ENCODE results near the gene RANBP17. TPM values are rescaled to one million over a fixed set of nuclear protein-coding genes. Genes with fewer than 3 reads are reported as not detected.

The RANBP17 gene
- total and polyA plus RNA-seq, 9 of the 15 experiments (the other 6 are each of a cell fraction or from before 2014, with no cell fraction given), result not detected

- no peaks in the 10 kb centered on the region for H3K27me3 ChIP-seq (ENCODE audit: control insufficient read depth in 2 of 2, insufficient read depth in 2 of 2, low read length in 2 of 2)
- whole genome bisulfite sequencing (ENCODE audit: insufficient coverage, low coverage, missing lambda C conversion rate), result 0% methylated on average over 5 of the region's 5 CpGs
- intact Hi-C loops (cut with micrococcal nuclease) (no loop called here), in situ Hi-C loops (cut with MboI) (no loop called here)
- H4K20me1 ChIP-seq (replicated peaks; ENCODE audit: control insufficient read depth, insufficient read depth, low read length), result no peaks in the 10 kb centered on the region
- DNase-seq (ENCODE audit: extremely low read depth in 1 of 4, low spot score in 3 of 4) (no peak), ATAC-seq (no peak), FAIRE-seq (no peak)
- no peak overlapping the region for H2AFZ ChIP-seq (ENCODE audit: low read depth, low read length)
- H3K27ac ChIP-seq (ENCODE audit: extremely low read depth, low read depth, low read length), result no peak overlapping the region
- H3K4me1 ChIP-seq (replicated peaks in 1 of 2; ENCODE audit: control insufficient read depth in 2 of 2, insufficient read depth in 2 of 2, low read length in 2 of 2), result no peaks in the 10 kb centered on the region
- no peaks in the 10 kb centered on the region for H3K36me3 ChIP-seq (ENCODE audit: control insufficient read depth, insufficient read depth, low read length)
- TF ChIP-seq ZNF707 (CRISPR knock-in tag; conservative IDR thresholded peaks at IDR 0.05), result no peak
- H3K9ac ChIP-seq (ENCODE audit: insufficient read depth in 1 of 2, low read depth in 2 of 2, low read length in 2 of 2), result no peak overlapping the region
- H3K9me3 ChIP-seq (replicated peaks; ENCODE audit: control insufficient read depth, insufficient read depth, low read depth, low read length), result no peaks in the 10 kb centered on the region
- H3K4me2 ChIP-seq (ENCODE audit: insufficient read depth, low read length), result no peak overlapping the region
- no peaks in the 10 kb centered on the region for H3K9me1 ChIP-seq (ENCODE audit: control insufficient read depth, insufficient read depth, low read length)
- no TSS peak for BruUV-seq (replicated peaks)
- POLR2A ChIA-PET, result no interaction called here
- CTCF ChIA-PET (ENCODE audit: low intra/inter-chr PET ratio), result no interaction called here
- no peak overlapping the region for H3K4me3 ChIP-seq
- H3K79me2 ChIP-seq (ENCODE audit: control insufficient read depth, insufficient read depth, low read length), result no peaks in the 10 kb centered on the region
Observed at GRCh38 chr5:171275841-171276544, 414.2 kb downstream of the RANBP17 start.

GRCh38 chr5:171283753-171284152 lies 421.9 kb downstream of the RANBP17 start:
- BruUV-seq (replicated peaks), result no TSS peak
- H2AFZ ChIP-seq (ENCODE audit: low read depth, low read length), result no peak overlapping the region
- no peaks in the 10 kb centered on the region for H3K4me1 ChIP-seq (replicated peaks in 1 of 2; ENCODE audit: control insufficient read depth in 2 of 2, insufficient read depth in 2 of 2, low read length in 2 of 2)
- no peak for ATAC-seq
- no peak overlapping the region for H3K27ac ChIP-seq (ENCODE audit: extremely low read depth, low read depth, low read length)
- H3K9me3 ChIP-seq (replicated peaks; ENCODE audit: control insufficient read depth, insufficient read depth, low read depth, low read length), result no peaks in the 10 kb centered on the region
- no peaks in the 10 kb centered on the region for H3K9me1 ChIP-seq (ENCODE audit: control insufficient read depth, insufficient read depth, low read length)
- ChIA-PET POLR2A (no interaction called here), CTCF (ENCODE audit: low intra/inter-chr PET ratio) (no interaction called here)
- H3K4me3 ChIP-seq, result no peak overlapping the region
- H3K79me2 ChIP-seq (ENCODE audit: control insufficient read depth, insufficient read depth, low read length), result no peaks in the 10 kb centered on the region
- intact Hi-C loops (cut with micrococcal nuclease), result no loop called here
- DNase-seq (ENCODE audit: extremely low read depth in 1 of 4, low spot score in 3 of 4), result no peak
- WGBS (ENCODE audit: insufficient coverage, low coverage, missing lambda C conversion rate), result 2% methylated on average over 7 of the region's 7 CpGs
- FAIRE-seq, result no peak
- in situ Hi-C loops (cut with MboI), result no loop called here
- no peak overlapping the region for H3K4me2 ChIP-seq (ENCODE audit: insufficient read depth, low read length)
- no peaks in the 10 kb centered on the region for H3K36me3 ChIP-seq (ENCODE audit: control insufficient read depth, insufficient read depth, low read length)
- H3K27me3 ChIP-seq (ENCODE audit: control insufficient read depth in 2 of 2, insufficient read depth in 2 of 2, low read length in 2 of 2), result no peaks in the 10 kb centered on the region
- H4K20me1 ChIP-seq (replicated peaks; ENCODE audit: control insufficient read depth, insufficient read depth, low read length), result no peaks in the 10 kb centered on the region
- no peak overlapping the region for H3K9ac ChIP-seq (ENCODE audit: insufficient read depth in 1 of 2, low read depth in 2 of 2, low read length in 2 of 2)
- TF ChIP-seq SIN3A (IDR thresholded peaks at IDR 0.05; ENCODE audit: borderline replicate concordance in 2 of 2, control insufficient read depth in 1 of 2, low read depth in 2 of 2, low read length in 2 of 2) (no peak), ZNF239 (CRISPR knock-in tag; IDR thresholded peaks at IDR 0.05) (no peak), HMG20A (CRISPR knock-in tag; conservative IDR thresholded peaks at IDR 0.05) (no peak), E2F4 (CRISPR knock-in tag; IDR thresholded peaks at IDR 0.05; ENCODE audit: low read depth) (no peak), TAF1 (IDR thresholded peaks at IDR 0.05; ENCODE audit: control insufficient read depth, extremely low read depth, insufficient read depth, low read length, severe bottlenecking) (no peak), MLX (CRISPR knock-in tag; conservative IDR thresholded peaks at IDR 0.05) (no peak), ZNF512 (tag; IDR thresholded peaks at IDR 0.05) (no peak), ZNF445 (CRISPR knock-in tag; IDR thresholded peaks at IDR 0.05; ENCODE audit: low read depth) (no peak), HLTF (IDR thresholded peaks at IDR 0.05) (no peak), ZSCAN32 (CRISPR knock-in tag; IDR thresholded peaks at IDR 0.05) (no peak), PRPF4 (IDR thresholded peaks at IDR 0.05; ENCODE audit: insufficient read depth, low read depth, low read length, poor library complexity, severe bottlenecking) (no peak)

Measured in K562 (cell line).